Activated naive CD4-positive, alpha-beta T cell treated with anti-CD3 and anti-CD28 coated beads, Interleukin-2, amount 50 U/mL, for 16 hours (primary cell): ENCODE results near the gene DNAH3.
"Not testable (repeated sequence)": the region's sequence is repeated elsewhere in the genome, so short reads cannot be mapped to it uniquely, and the experiment has no call there.

Experiments
- DNase-seq: peaks from one replicate; pipeline ENCODE4 v3.0.0-alpha.2; 2020

DNAH3 gene

DNA sequence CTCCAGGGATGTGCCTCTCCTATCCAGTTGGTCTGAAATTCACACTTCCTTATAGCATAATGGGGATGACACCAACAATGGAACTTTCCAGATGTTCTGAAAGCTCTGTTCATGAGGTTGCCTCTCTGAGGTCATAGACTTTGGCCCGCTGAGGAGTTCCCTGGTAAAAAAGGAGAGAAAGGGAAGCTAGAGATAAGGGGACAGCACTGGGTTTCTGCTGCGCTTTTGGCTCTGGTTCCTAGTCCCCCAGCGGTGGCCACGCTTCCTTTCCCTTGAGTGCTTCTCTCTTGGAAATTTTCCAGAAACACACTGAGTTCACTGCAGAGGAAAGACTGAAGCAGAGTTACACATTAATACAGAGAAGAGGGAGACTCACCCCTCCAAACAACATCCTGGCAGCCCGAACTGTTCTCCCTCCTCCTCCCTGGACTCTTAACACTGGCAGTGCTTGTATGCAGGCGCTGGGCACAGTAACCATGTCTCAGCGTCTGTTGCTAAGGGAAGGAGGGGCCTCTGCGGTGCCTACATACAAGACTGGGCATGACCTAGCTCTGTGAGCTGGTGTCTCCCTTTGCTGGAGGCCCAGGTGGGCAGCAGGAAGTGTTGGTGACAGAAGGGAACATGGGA is at the start of gene DNAH3:
Gene DNAH3, minus strand, starts transcription at position 472 of the 627 bp plus-strand sequence. CDS start 527 bp downstream, outside the sequence.
- no peak for DNase-seq

DNA sequence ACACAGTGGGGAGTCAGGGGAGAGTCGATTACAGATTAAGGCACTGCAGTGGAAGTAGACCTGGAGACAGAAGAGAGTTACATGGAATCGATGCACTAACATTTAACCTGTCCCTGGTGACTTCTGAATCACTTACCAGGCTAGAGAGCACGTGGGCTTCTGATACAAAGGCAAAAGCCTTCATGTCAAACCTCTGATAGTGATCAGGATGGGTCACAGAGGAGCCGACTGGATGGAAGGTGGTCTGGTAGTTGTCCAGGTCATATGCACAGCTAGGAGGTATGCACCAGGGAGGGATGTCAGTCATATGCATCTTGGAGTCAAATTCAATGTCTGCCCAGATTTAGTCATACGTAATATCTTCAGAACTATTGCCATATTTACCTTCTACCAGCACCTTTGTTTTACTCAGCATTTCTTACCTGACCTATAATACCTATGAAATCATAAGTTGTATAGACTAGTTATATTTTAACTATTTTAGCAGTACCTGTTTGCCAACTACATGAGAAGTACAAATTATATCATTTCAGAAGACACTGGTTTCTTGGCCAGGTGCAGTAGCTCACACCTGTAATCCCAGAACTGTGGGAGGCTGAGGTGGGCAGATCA is 49.1 kb upstream of the DNAH3 start:
- no peak for DNase-seq

GRCh38 chr16:21197621-21198020 is 47.0 kb upstream of the DNAH3 start:
- DNase-seq, result no peak

DNA sequence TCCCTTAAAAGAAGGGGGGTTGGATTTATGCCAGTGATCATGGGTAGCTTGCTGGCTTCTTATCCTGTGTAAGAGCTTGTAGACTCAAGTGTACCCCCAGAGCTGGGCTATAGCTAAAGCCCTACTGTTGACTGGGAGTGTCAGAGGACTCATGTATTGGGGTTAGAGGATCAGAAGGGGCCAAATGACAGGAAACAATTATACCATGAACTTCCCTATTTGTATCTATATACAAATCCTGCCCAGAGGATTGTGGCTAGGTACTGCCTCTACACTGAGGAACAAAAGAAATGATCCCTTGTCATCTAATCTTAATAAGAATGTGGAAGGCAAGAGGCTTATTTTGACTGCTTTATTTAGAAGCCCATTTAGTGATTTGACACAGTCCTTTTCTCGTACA is 46.5 kb upstream of the DNAH3 start:
- DNase-seq, result no peak

GRCh38 chr16:21195330-21195729 is 44.7 kb upstream of the DNAH3 start:
- DNase-seq, result not testable (repeated sequence)

GRCh38 chr16:21194771-21195301 is 44.2 kb upstream of the DNAH3 start:
- DNase-seq, result no peak

DNA sequence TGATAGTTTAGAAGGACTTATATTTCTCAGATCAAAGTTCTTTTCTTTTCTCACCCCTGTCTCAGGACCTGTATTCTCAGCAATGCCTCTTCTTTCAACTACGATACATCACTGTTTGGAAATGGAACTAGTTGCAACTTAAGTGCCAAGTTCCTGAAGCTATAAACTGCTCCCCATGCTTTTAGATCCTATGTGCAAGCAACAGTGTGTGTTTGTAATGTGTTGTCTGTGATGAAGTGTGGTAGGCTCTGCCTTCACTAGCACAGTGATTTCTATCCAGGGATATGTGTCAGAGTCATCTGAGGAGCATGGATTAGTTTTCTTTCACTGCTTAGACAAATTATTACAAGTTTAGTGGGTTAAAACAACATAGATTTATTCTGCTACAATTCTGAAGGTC is 42.3 kb upstream of the DNAH3 start:
- DNase-seq, result no peak

DNA sequence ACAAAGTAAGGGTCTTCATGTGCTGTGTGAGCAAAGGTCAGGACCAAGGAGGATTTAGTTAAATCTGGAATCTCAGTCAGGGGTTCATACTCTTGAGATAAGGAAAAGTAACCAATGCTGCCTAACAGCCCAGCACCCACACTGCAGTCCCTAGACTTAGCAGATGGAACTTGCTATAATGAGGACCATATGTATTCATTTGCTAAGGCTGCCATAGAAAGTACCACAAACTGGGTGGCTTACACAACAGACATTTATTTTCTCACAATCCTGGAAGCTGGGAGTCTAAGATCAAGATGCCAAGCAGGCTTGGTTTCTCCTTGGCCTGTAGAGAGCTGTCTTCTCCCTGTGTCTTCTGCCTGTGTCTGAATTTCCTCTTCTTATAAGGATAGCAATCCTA is 40.0 kb upstream of the DNAH3 start:
- DNase-seq, result no peak

DNA sequence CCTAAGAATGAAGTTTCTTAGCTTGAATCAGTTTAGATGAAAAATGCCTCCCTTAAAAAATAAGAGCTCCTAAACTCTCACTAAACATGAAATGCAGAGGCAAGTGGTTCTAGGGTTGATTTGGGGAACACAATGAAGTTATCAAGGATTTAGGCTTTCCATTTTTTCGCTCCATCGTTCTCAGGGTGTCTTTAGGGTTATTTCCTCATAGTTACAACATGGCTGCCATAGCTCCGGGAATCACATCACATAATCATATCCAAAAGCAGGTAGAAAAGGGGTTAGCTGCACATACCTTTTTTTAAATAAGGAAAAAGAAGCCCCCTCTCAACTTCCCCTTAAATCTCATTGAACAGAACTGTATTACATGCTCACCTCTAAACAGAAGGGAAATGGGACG is 39.4 kb upstream of the DNAH3 start:
- no peak for DNase-seq

- DNase-seq, result no peak
Observed at GRCh38 chr16:21189311-21189710, 38.7 kb upstream of the DNAH3 start.

DNA sequence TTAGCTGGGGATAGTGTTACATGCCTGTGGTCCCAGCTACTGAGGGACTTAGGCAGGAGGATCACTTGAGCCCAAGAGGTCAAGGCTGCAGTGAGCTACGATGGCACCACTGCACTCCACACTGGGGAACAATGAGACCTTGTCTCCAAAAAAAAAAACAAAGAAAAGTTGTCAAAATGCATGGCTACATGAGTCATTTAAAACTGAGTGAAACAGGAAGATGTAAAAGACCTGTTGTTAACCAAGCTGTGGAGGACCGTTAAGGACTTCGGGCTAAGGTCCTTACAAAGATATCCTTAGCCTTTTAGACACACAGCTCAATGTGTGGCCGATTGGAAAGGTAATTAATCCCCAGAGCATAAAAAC is 35.7 kb upstream of the DNAH3 start:
- no peak for DNase-seq

GRCh38 chr16:21185659-21186325 is 35.1 kb upstream of the DNAH3 start:
- DNase-seq, result no peak

GRCh38 chr16:21184834-21185233 is 34.2 kb upstream of the DNAH3 start:
- DNase-seq, result no peak

DNA sequence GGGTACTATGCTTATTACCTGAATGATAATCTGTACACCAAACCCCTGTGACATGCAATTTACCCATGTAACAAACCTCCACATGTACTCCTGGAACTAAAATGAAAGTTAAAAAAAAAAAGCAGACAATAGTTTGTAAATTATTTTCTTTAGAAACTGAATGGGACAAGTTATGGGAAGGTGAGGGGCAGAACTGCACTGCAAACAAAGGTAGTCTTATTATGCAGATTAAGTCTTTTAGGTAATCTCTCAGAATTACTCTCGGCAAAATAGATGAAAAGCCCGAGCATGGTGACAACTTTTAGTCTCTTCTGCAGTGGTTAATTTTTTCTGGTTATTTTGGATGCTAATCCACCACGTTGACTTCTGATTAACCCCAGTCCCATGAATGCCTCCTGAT is 33.3 kb upstream of the DNAH3 start:
- DNase-seq, result no peak

- no peak for DNase-seq
Observed at GRCh38 chr16:21179983-21180365, 29.3 kb upstream of the DNAH3 start.

DNA sequence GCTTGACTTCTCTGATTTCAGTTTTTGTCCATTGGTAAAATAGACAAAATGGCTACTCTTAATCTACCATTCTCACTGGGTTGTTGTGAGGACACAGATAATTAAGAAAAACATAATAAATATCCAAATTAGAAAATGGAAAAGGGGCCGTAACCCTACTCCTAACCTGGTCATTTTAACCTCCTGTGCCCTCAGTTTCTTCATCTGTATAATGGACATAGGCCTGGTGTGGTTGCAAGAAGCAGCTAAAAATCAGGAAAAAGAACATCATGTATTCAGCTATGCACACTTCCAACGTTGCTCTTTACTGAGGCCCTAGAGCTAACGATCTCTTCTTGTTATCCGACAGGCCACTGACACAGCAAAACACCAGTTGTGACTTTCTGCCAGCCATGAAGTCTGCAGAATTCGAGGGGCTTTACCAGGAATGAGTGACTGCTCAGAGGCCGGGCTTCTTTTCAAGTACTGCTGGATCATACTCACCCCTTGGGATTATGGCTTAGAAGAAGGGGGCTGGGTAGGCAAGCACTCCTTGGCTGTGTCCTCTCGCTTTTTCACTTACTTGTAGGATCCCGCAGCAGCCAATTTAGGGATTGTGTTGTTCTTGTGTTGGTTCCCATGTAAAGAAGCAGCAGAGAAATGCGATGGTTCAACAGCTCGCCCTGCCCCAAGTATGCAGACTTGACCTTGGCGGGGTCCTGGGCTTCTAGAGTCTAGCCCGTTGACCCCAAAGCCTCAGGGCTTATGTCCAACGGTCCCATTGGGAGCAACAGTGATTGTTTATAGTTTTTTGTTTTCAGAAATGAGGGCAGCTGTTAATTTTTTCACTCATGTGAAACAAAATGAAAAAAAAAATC is 28.7 kb upstream of the DNAH3 start:
- DNase-seq, result no peak

DNA sequence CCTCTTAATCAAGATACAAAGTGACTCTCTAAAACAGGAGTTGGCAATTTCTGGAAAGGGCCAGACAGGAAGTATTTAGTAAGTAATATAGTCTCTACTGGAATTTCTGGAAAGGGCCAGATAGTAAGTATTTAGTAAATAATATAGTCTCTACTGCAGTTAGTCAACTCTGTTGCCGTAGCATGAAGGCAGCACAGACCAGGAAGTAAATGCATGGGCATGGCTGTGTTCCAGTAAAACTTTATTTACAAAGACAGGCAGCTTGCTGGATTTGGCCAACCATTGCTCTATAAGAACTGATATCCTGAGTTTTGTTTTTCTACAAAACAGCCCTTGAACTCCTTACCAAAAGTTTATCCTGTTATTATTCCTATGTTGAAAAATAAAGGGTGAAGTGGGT is 24.8 kb upstream of the DNAH3 start:
- DNase-seq, result no peak

DNA sequence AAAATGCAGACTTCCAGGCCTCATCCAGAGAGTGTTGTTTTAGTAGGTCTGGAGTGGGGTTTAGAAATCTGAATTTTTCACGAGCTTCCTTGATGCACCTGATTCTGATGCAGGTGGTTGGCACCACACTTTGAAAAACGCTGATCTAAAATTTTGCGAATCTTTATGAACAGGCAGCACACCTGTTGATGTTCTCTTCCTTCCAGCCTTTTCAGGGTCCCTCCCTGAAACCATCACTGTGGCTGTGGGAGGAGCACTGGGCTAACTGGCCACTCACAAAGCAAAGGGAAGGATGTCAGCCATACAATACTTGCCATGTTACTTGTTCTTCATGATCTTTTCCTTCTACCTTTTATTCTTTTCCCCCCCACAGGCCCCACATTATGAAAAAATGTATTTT is 22.0 kb upstream of the DNAH3 start:
- DNase-seq, result no peak

GRCh38 chr16:21170116-21170515 is 19.5 kb upstream of the DNAH3 start:
- DNase-seq, result not testable (repeated sequence)

DNA sequence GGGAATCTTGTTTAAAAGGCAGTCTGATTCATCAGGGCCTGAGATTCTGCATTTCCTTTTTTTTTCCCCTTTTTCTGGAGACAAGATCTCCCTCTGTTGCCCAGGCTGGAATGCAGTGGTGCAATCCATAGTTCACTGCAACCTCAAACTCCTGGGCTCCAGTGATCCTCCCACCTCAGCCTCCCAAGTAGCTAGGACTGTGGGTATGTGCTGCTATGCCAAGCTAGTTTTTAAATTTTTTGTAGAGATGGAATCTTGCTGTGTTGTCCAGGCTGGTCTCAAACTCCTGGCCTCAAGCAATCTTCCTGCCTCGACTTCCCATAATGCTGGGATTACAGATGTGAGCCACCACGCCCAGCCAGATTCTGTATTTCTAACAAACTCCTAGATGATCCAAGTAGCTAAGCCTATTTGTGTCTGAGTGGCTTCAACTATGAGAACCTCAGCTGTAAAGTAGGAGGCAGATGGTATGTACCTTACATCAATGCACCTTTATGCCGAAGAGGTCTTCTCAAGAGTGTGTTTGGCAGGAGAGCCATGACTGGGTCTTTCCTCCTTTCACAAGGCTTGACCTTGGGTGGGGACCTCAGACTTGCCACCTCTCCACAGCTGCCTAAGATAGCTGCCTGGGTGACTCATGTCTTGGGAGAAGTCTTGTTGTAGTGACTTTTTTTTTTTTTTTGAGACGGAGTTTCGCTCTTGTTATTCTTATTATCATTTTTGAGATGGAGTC is 18.8 kb upstream of the DNAH3 start:
- no peak for DNase-seq

GRCh38 chr16:21167929-21168602 is 17.4 kb upstream of the DNAH3 start:
- no peak for DNase-seq

DNA sequence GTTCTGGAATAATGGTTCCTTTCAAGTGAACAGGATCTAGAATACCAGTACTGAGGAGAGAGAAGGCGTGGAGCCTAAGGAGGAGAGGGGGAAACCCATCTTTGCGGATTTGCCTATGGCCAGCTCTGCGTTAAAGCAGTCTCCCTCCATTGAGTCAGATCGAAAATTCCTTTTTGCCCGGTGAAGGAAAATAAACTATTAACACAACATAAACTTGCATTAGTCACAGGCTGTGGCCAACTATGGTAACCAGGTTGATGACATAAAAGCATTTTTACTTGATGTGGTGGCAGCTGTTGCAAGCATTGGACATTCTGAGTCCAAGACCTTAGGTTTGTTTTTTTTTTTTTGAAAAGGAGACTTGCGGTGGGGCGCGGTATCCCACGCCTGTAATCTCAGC is 16.7 kb upstream of the DNAH3 start:
- DNase-seq, result no peak
